GM12872 (cell line): Measurements from ENCODE around the gene PARD3.

ENCODE experiments used
- CTCF ChIP-seq: IDR thresholded peaks from 3 replicates; pipeline ENCODE4 v1.5.1; 2011; ENCODE audit warnings: low read depth, mild to moderate bottlenecking, low read length, moderate library complexity; ENCODE audit not compliant: insufficient read depth

The PARD3 gene

GRCh38 chr10:34121125-34121753 is 693.9 kb downstream of the PARD3 start:
- TF ChIP-seq CTCF, result no peak

GRCh38 chr10:34119456-34119855 is 695.6 kb downstream of the PARD3 start:
- no peak for TF ChIP-seq CTCF

- no peak for TF ChIP-seq CTCF
These were observed 698.3 kb downstream of the PARD3 start for GRCh38 chr10:34116681-34117271.

- no peak for TF ChIP-seq CTCF
These were observed 698.9 kb downstream of the PARD3 start for GRCh38 chr10:34116220-34116641.

- no peak for TF ChIP-seq CTCF
These were observed 700.2 kb downstream of the PARD3 start for GRCh38 chr10:34114914-34115313.

GRCh38 chr10:34113504-34114225 is 701.4 kb downstream of the PARD3 start:
- TF ChIP-seq CTCF, result no peak

- no peak for TF ChIP-seq CTCF
These were observed 702.8 kb downstream of the PARD3 start for GRCh38 chr10:34112171-34112782.
